T1000 (cell line): Measurements from ENCODE around the gene ENTHD1.
"Not testable (repeated sequence)": the region's sequence is repeated elsewhere in the genome, so short reads cannot be mapped to it uniquely, and the experiment has no call there.

Experiments used
- DNase-seq: peaks from one replicate; lab custom pipeline; 2025; ENCODE audit warnings: mixed read lengths; lab: John Stamatoyannopoulos, UW

ENTHD1 gene

DNA sequence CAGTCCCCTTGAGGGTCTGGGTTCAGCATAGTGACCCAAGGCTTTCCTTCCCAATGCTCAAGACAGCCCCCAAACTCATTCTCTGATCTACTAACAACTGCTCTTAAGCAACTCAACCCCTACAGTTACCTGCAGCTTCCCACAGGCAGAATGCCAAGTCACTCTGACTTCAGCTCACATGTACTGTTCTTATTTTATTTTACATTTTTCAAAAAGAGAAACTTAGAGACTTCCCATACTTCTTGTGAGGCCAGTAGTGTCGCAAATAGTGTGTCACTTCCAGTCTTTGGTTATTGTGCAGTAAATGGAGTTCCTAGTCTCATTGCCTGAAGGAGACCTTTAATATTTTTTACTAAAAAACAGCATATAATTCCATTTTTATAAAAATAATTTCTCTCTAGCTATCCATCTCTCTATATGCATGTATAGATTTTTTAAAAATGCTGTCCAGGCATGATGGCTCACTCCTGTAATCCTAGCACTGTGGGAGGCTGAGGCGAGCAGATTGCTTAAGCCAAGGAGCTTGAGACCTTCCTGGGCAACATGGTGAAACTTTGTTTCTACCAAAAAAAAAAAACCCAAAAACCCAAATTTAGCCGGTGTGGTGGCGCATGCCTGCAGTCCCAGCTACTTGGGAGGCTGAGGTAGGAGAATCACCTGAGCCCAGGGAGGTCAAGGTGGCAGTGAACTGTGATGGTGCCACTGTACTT is 41.8 kb downstream of the ENTHD1 start:
- no peak for DNase-seq

DNA sequence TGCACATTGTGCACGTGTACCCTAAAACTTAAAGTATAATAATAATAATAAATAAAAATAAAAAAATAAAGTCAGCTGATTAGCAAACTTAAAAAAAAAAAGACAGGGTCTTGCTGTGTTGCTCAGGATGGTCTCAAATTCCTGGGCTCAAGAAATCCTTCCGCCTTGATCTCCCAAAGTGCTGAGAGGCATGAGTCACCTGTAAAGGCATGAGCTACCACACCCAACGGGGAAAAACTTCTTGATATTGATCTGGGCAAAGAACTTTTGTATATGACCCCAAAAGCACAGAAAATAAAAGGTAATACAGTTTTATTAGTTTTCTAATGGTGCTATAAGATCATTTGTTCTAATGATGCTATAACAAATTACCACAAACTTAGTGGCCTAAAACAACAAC is 46.1 kb downstream of the ENTHD1 start:
- no peak for DNase-seq

DNA sequence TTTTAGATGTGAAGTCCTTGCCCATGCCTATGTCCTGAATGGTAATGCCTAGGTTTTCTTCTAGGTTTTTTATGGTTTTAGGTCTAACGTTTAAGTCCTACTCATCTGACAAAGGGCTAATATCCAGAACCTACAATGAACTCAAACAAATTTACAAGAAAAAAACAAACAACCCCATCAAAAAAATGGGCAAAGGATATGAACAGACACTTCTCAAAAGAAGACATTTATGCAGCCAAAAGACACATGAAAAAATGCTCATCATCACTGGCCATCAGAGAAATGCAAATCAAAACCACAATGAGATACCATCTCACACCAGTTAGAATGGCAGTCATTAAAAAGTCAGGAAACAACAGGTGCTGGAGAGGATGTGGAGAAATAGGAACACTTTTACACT is 47.0 kb downstream of the ENTHD1 start:
- DNase-seq: not testable (repeated sequence)

DNA sequence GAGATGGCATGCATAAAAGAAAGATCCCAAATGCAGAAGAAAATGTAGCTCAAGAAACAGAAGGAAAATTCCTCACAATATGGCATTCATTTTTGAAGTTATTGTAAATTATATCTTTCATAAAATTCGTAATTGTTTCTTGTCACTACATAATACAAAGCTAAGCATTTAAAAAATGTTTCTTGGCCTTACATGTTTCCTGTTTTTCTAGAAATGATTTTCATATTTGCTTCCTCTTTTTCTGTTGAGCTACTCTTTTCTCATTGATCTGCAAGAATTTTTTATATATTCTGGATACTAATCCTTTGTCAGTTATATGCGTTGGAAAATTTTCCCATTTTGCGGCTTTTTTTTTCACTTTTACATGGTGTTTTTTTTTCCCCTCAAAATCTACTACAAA is 48.0 kb downstream of the ENTHD1 start:
- DNase-seq: no peak

DNA sequence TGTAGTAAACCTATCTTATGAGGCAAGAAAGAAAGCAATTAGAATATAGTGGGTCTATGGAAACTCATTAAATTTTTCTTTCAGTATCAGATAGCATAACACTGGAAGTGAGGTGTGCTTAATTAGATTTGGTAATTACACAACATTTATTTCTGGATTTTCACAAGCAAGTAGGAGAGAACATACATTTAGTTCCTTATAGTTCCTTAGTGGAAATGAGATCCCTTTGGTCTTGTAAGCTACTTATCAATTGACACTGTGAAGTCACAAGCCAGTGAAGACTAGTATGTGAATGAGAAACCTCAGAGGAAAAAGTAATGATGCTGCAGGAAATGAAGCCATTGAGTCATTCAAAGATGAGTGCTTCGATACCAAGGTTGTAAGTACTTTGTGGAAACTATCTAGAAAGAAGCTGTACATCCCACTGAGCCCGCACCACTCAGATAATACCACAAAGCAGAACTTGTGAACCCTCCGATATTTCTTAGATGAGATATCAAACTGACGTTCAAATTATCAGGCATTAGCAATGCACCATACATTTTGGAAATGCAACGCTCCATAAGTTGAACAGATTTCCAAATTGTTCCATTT is 53.5 kb downstream of the ENTHD1 start:
- DNase-seq: no peak

DNA sequence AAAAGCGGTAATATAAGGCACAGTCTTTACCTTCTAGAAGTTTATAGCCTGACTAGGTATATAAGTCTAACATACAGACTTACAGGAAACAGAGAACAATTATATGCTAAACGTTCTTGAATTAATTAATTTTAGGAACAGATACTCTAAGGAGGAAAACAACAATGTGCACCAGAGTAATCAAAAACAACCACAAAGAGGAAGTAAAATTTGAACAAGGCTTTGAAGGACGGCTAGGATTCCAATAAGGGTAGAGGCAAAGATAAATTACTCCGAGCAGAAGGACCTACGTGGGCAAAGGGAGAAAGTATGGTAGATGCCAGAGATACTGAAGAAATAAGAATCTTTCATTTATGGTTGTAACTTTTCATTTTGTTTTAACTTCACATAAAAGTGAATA is 54.4 kb downstream of the ENTHD1 start:
- DNase-seq: no peak

DNA sequence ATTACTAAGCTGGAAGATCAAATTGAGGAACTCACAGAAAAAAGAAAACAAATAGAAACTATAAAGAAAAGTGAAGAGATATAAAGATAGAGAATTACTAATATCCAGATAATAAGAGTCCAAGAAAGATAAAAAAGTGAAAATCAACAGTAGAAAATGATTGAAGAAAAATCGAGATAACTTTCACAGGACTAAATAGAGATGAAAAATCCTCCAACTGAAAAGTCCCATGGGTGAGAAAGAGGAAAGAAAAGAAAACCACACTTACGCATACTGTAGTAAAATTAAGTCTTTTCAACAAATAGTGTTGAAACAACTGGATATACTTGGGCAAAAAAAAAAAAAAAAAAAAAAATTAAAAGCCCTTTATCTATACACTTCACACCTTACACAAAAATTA is 60.0 kb downstream of the ENTHD1 start:
- DNase-seq: no peak

GRCh38 chr22:39833093-39833492 is 60.5 kb downstream of the ENTHD1 start:
- no peak for DNase-seq

DNA sequence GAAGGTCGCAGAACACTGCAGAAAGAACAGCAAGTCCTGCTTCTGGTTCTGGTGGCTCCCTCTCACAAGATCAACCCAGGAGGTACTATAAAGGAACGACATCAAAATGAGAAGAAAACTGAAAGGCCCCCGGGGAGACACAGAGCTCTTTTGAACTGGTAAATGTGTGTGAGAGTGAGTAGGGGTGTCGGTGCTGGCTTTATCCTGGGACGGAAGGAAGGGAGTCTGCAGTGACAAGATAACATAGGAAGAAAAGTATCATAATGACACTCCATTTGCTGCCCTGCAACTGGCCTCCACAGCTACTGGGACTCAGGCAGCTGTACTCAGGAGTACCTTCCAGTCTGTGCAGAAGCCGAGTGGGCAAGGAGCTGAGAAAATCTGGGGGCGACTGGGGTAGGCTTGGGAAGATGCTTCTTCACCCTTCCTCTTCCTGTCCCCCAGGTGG is 60.9 kb downstream of the ENTHD1 start:
- no peak for DNase-seq

DNA sequence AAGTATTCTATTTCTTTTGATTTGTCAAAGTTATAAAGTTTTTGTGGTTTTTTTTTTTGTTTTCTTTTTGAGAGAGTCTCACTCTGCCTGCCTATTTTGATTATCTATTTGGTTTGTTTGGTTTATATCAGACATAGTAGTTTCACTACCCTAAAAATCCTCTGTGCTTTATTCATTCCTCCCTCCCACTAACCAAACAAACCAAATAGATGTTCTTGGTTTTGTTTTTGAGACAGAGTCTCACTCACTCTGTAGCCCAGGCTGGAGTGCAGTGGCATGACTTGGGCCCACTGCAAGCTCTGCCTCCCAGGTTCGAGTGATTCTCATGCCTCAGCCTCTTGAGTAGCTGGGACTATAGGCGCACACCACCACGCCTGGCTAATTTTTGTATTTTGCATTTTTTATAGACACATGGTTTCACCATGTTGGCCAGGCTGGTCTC is 67.9 kb downstream of the ENTHD1 start:
- no peak for DNase-seq

DNA sequence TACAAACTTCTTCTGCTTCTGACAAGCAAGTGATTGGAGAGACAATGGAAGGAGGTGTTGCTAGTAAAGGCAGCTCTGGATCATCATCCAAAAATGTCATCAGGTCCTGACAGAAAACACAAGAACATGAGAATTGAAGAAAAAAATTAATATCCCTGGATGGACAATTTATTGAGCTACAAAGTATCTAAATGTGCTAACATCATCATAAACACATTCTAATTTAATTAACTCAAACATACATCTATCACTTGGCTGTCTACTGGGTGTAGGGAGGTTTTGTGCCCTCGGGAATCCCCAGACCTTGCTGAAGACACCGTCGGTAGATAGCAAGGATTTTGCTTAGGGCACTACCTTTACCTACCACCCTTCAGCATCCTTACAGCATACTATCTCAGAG is 72.6 kb downstream of the ENTHD1 start:
- DNase-seq: no peak

- DNase-seq: no peak
These were observed 73.3 kb downstream of the ENTHD1 start for GRCh38 chr22:39820256-39820655.

DNA sequence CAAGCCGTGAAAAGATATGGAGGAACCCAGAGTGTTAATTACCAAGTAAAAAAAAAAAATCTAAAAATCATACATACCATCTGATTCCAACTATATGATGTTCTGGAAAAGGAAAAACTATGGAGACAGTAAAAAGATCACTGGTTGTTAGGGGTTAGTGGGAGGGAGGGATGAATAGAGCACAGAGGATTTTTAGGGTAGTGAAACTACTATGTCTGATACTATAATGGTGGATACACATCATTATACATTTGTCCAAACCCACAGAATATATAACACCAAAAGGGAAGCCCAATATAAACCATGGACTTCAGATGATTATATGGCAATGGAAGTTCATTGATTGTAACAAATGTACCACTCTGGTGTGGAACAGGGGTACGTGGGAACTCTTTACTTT is 74.1 kb downstream of the ENTHD1 start:
- no peak for DNase-seq

DNA sequence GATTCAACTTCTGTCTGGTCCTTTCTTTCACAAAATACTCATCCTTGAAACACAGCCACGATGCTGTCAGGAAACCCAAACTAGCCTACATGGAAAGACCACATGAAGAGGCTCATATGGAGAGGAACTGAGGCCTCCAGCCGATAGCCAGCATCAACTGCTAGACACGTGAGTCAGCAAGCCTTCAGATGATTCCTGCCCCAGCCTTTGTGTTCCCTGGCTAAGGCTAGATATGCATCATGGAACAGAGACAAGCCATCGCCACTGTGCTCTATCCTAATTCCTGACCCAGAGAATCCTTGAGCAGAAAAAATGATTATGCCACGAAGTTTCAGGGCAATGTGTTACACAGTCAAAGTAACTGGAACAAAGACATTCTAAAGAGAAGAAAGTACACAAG is 75.5 kb downstream of the ENTHD1 start:
- DNase-seq: no peak

- no peak for DNase-seq
These were observed 77.6 kb downstream of the ENTHD1 start for GRCh38 chr22:39815932-39816331.

DNA sequence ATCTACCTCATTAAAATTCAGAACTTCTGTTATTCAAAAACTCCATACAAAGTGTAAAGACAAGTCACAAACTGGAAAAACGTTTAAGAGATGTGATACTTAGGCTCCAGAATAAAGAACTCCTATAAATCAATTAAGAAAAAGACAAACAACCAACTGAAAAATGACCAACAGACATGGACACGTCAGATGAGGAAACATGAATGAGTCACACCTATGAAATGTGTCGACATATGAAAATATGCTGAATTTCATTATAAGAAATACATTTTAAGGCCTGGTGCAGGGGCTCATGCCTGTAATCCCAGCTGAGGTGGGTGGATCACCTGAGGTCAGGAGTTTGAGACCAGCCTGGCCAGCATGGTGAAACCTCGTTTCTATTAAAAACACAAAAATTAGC is 78.7 kb downstream of the ENTHD1 start:
- DNase-seq: no peak

- DNase-seq: no peak
These were observed 83.6 kb downstream of the ENTHD1 start for GRCh38 chr22:39809772-39810557.

DNA sequence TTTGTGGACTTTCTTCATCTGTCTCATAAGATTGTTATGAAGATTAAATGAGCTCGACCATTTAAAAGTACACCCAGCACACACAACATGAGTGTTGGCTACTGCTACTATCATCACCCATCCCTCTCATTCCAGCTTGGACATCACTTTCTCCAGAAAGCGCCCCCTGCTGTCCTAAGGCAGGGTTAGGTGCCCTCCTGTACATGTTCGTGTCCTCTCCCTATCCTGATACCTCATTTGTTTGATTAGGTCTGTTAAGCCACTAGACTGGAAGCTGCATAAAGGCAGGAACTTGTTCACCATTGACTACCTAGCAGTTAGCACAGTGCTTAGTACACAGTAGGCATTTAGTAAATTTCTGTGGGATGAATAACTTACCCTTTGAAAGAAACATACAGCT is 85.5 kb downstream of the ENTHD1 start:
- no peak for DNase-seq

DNA sequence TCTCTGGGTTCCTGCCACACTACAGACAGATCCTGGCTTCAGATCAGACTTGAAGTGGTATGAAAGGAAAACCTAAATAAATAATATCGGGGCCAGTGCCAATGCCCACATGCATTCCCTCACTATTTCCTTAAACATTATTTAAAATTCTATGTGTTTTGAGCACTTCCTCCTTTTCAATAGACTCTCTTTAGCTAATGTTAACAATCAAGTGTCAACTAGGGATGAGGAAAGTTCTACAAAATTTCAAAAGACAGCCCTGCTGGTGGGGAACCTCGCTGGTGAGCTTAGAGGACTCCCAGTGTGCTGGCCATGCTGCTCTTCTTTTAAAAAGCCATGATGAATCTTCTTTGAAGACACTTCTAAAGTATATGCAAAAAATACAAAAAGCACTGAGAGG is 87.5 kb downstream of the ENTHD1 start:
- DNase-seq: no peak

- no peak for DNase-seq
These were observed 88.4 kb downstream of the ENTHD1 start for GRCh38 chr22:39805117-39805516.

GRCh38 chr22:39802682-39803081 is 90.9 kb downstream of the ENTHD1 start:
- DNase-seq: no peak

DNA sequence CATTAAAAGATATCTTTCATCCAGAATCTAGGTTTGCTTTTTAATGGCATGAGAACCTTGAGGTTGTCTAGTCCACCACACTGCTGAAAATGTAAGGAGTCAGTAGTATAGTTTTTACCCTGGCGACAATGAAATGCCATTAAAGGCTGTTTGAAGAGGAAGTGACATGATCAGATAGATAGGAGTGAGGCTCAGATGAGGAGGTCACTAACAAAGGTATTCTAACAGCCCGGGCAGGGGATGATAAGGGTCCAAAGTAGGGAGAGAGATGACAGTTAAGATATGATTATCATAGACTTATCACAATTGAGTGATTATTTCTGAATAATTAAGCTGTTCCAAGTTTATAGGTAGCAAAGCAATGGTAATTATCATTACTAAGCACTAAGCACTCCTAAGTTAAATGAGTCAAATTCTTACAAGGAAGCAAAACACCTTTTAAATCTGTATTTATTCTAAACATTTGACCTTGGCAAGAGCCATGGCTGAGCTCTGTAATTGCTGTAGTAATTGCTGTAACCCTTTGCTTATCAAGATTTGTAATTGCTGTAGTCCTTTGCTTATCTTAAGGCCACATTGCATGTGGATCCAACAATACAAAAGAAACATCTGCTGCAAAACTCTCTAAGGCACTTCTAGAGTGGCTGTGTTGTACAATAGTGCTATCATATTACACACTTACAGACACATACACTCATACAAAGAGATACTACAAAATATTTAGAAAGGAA is 92.6 kb downstream of the ENTHD1 start:
- no peak for DNase-seq
